K562 (cell line): ENCODE measurements around the gene PRMT3. TPM values are rescaled to one million over a fixed set of nuclear protein-coding genes. Genes with fewer than 3 reads are reported as not detected.

ENCODE experiments used
- ARNT ChIP-seq, 2 experiments: fragments of 450-650 bp; IDR thresholded peaks; 2 replicates each; pipeline ENCODE4 v1.6.1; 2016; ENCODE audit warnings: mild to moderate bottlenecking in 1 of 2
- ATF1 ChIP-seq, 2 experiments: fragments of 450-650 bp in 1 of 2; IDR thresholded peaks; 2 replicates each; pipeline ENCODE4 v1.6.1; 2016; ENCODE audit warnings: missing compliant biosample characterization in 1 of 2, missing genetic modification characterization in 1 of 2
- CREB5 ChIP-seq: fragments of 250-450 bp; sonication (Bioruptor Pico); IDR thresholded peaks from 2 replicates; pipeline ENCODE4 v1.5.0; 2020; ENCODE audit warnings: mild to moderate bottlenecking
- DACH1 ChIP-seq: fragments of 450-650 bp; IDR thresholded peaks from 2 replicates; pipeline ENCODE4 v1.6.1; 2018; ENCODE audit not compliant: partially characterized antibody
- DDX20 ChIP-seq: fragments of 450-650 bp; IDR thresholded peaks from 2 replicates; pipeline ENCODE4 v1.6.1; 2016; ENCODE audit warnings: missing genetic modification characterization, low read depth, mild to moderate bottlenecking, missing compliant biosample characterization, moderate library complexity
- EP400 ChIP-seq: fragments of 450-650 bp; IDR thresholded peaks from 2 replicates; pipeline ENCODE4 v1.6.1; 2017; ENCODE audit warnings: antibody characterized with exemption, mild to moderate bottlenecking, moderate library complexity
- MCM2 ChIP-seq: fragments of 450-650 bp; IDR thresholded peaks from 2 replicates; pipeline ENCODE4 v1.6.1; 2017; ENCODE audit warnings: low read depth, mild to moderate bottlenecking
- MTA2 ChIP-seq: fragments of 450-650 bp; IDR thresholded peaks from 2 replicates; pipeline ENCODE4 v1.6.1; 2016; ENCODE audit warnings: low read depth
- NCOR1 ChIP-seq: fragments of 450-650 bp; IDR thresholded peaks from 2 replicates; pipeline ENCODE4 v1.6.1; 2016; ENCODE audit warnings: mild to moderate bottlenecking, moderate library complexity
- PKNOX1 ChIP-seq: fragments of 450-650 bp; IDR thresholded peaks from 2 replicates; pipeline ENCODE4 v1.6.1; 2016
- THRA ChIP-seq: fragments of 450-650 bp; IDR thresholded peaks from 2 replicates; pipeline ENCODE4 v1.6.1; 2017; ENCODE audit warnings: mild to moderate bottlenecking, moderate library complexity
- TRIM24 ChIP-seq, 2 experiments: fragments of 450-650 bp; IDR thresholded peaks; 2 replicates each; pipeline ENCODE4 v1.6.1; 2016
- TRIM28 ChIP-seq: fragments of 450-650 bp; IDR thresholded peaks from 2 replicates; pipeline ENCODE4 v1.6.1; 2017
- ZBTB5 ChIP-seq: fragments of 450-650 bp; IDR thresholded peaks from 2 replicates; pipeline ENCODE4 v1.6.1; 2017; ENCODE audit warnings: antibody characterized with exemption
- ZMIZ1 ChIP-seq, 2 experiments: fragments of 150-350 bp in 1 of 2; IDR thresholded peaks; 2 replicates each; pipeline ENCODE4 v1.6.1; 2012 to 2016; ENCODE audit warnings: low read depth in 2 of 2, low read length in 2 of 2, mild to moderate bottlenecking in 1 of 2, moderate library complexity in 1 of 2
- ZNF395 ChIP-seq: fragments of 200-800 bp; sonication (Bioruptor generic); IDR thresholded peaks from 2 replicates; pipeline ENCODE4 v1.6.1; 2017; ENCODE audit warnings: missing genetic modification characterization, missing compliant biosample characterization
- ZNF445 ChIP-seq: fragments of 250-450 bp; sonication (Bioruptor Pico); IDR thresholded peaks from 2 replicates; pipeline ENCODE4 v1.4.0; 2020; ENCODE audit warnings: low read depth, mild to moderate bottlenecking, moderate library complexity
- ZNF507 ChIP-seq: conservative IDR thresholded peaks from 2 replicates; pipeline ENCODE4 v1.6.1; 2017; ENCODE audit warnings: missing genetic modification characterization, missing compliant biosample characterization
- polyA plus RNA-seq, 8 experiments: library from polyadenylated mRNA; depleted of rRNA in 4 of 8; stranded (reverse) in 5 of 8; unstranded in 3 of 8; fragments of >200 nt; fragmentation: Nextera tagmentation in 2 of 8; fragmentation: Illumina TruSeq in 1 of 8; extraction: Ambion mirVana in 2 of 8; extraction: Trizol in 1 of 8; gene quantifications; 2 replicates each; pipeline versions ENCODE4 v1.2.1 to v1.2.3, GENCODE V29; 2011 to 2014; ENCODE audit warnings: inconsistent platforms in 1 of 8, missing spikeins in 1 of 8
- total RNA-seq, 7 experiments: library from RNA; depleted of rRNA in 6 of 7; stranded (reverse); fragments of >200 nt in 6 of 7; fragmentation: Illumina TruSeq in 2 of 7; extraction: Trizol in 2 of 7; gene quantifications; 2 replicates each; pipeline versions ENCODE4 v1.2.1 to v1.2.3, GENCODE V29; 2011 to 2021; ENCODE audit warnings: low replicate concordance in 1 of 7

The PRMT3 gene
- total and polyA plus RNA-seq, 9 of the 15 experiments (the other 6 are each of a cell fraction or from before 2014, with no cell fraction given): 24.0 to 62.1 (median 44.7) TPM

GRCh38 chr11:20493340-20493739 lies 105.8 kb downstream of the PRMT3 start (continued):
- peak in 1 of 2 experiments; percentile 87; a peak in 1 of 4 replicates for TF ChIP-seq ZMIZ1 (IDR thresholded peaks at IDR 0.05; ENCODE audit: low read depth in 2 of 2, low read length in 2 of 2)
- TF ChIP-seq CREB5 (CRISPR knock-in tag): no peak
- peak; percentile 62 for TF ChIP-seq MTA2
- peak; percentile 84 to 91 for TF ChIP-seq TRIM24 (IDR thresholded peaks at IDR 0.05)
- TF ChIP-seq ZNF395 (CRISPR knock-in tag): no peak
- peak; percentile 39; the same call in 1 of the 2 replicates for TF ChIP-seq PKNOX1
- no peak for TF ChIP-seq THRA
- TF ChIP-seq MCM2: no peak
- peak in 1 of 2 experiments; percentile 52; a peak in 1 of 4 replicates for TF ChIP-seq ARNT (IDR thresholded peaks at IDR 0.05)
- no peak for TF ChIP-seq ZNF507
- no peak for TF ChIP-seq ATF1 (CRISPR knock-in tag; IDR thresholded peaks at IDR 0.05)
- TF ChIP-seq ATF1 (tag; IDR thresholded peaks at IDR 0.05): no peak
- no peak for TF ChIP-seq ZBTB5
- TF ChIP-seq TRIM28: peak; percentile 22; the same call in 1 of the 2 replicates
- TF ChIP-seq EP400: peak; percentile 17; the same call in 1 of the 2 replicates
- TF ChIP-seq DACH1: peak; percentile 89
- TF ChIP-seq DDX20 (tag): no peak
- TF ChIP-seq NCOR1: peak; percentile 88
- TF ChIP-seq ZNF445 (CRISPR knock-in tag): no peak
